K562 (cell line): ENCODE results near the gene TOM1L2. TPM values are rescaled to one million over a fixed set of nuclear protein-coding genes. Genes with fewer than 3 reads are reported as not detected.

Experiments
- ASH1L ChIP-seq: fragments of 450-650 bp; IDR thresholded peaks from 2 replicates; pipeline ENCODE4 v1.6.1; 2018; ENCODE audit warnings: borderline replicate concordance, mild to moderate bottlenecking, low read depth; ENCODE audit not compliant: partially characterized antibody
- C11orf30 ChIP-seq: fragments of 450-650 bp; IDR thresholded peaks from 2 replicates; pipeline ENCODE4 v1.6.1; 2016; ENCODE audit warnings: low read depth, mild to moderate bottlenecking
- CLOCK ChIP-seq: fragments of 250-450 bp; sonication (Bioruptor Pico); IDR thresholded peaks from 2 replicates; pipeline ENCODE4 v1.4.0; 2020; ENCODE audit warnings: mild to moderate bottlenecking, moderate library complexity, borderline replicate concordance
- CTBP1 ChIP-seq: fragments of 450-650 bp; IDR thresholded peaks from 2 replicates; pipeline ENCODE4 v1.6.1; 2016; ENCODE audit warnings: borderline replicate concordance
- GABPB2 ChIP-seq: fragments of 250-450 bp; sonication (Bioruptor Pico); conservative IDR thresholded peaks from 2 replicates; pipeline ENCODE4 v1.5.1; 2021; ENCODE audit warnings: mild to moderate bottlenecking
- HDGF ChIP-seq: fragments of 450-650 bp; IDR thresholded peaks from 2 replicates; pipeline ENCODE4 v1.6.1; 2016
- LCOR ChIP-seq: sonication (generic); formaldehyde crosslinking; IDR thresholded peaks from 2 replicates; pipeline ENCODE4 v1.8.0; 2022; ENCODE audit warnings: mild to moderate bottlenecking, missing genetic modification reagents
- NELFE ChIP-seq: IDR thresholded peaks from 2 replicates; pipeline ENCODE4 v1.6.1; 2011; ENCODE audit warnings: mild to moderate bottlenecking; ENCODE audit not compliant: insufficient read depth, insufficient read length
- POLR2B ChIP-seq: fragments of 450-650 bp; IDR thresholded peaks from 2 replicates; pipeline ENCODE4 v1.6.1; 2018; ENCODE audit warnings: low read depth; ENCODE audit not compliant: partially characterized antibody
- SMAD1 ChIP-seq: fragments of 150-350 bp; IDR thresholded peaks from 2 replicates; pipeline ENCODE4 v1.6.1; 2014; ENCODE audit warnings: low read length, low read depth; ENCODE audit not compliant: partially characterized antibody
- SNIP1 ChIP-seq: fragments of 450-650 bp; IDR thresholded peaks from 2 replicates; pipeline ENCODE4 v1.7.1; 2017; ENCODE audit warnings: low read depth, mild to moderate bottlenecking
- SPI1 ChIP-seq: IDR thresholded peaks from 2 replicates; pipeline ENCODE4 v1.6.1; 2011; ENCODE audit warnings: low read depth, low read length, control low read depth, borderline replicate concordance
- TAF1 ChIP-seq: IDR thresholded peaks from 2 replicates; pipeline ENCODE4 v1.6.1; 2011; ENCODE audit warnings: mild to moderate bottlenecking, low read length, moderate library complexity; ENCODE audit not compliant: insufficient read depth, control insufficient read depth, severe bottlenecking; ENCODE audit errors: extremely low read depth
- TCFL5 ChIP-seq: fragments of 250-450 bp; sonication (Bioruptor Pico); conservative IDR thresholded peaks from 2 replicates; pipeline ENCODE4 v1.6.1; 2021; ENCODE audit warnings: mild to moderate bottlenecking, moderate library complexity, matching md5 sums
- ZNF232 ChIP-seq: sonication (generic); formaldehyde crosslinking; IDR thresholded peaks from 2 replicates; pipeline ENCODE4 v1.8.0; 2022; ENCODE audit warnings: mild to moderate bottlenecking, missing genetic modification reagents
- ZNF589 ChIP-seq: fragments of 200-800 bp; sonication (Bioruptor generic); IDR thresholded peaks from 2 replicates; pipeline ENCODE4 v1.6.1; 2016; ENCODE audit warnings: low read depth, missing genetic modification characterization, missing compliant biosample characterization
- polyA plus RNA-seq, 8 experiments: library from polyadenylated mRNA; depleted of rRNA in 4 of 8; stranded (reverse) in 5 of 8; unstranded in 3 of 8; fragments of >200 nt; fragmentation: Nextera tagmentation in 2 of 8; fragmentation: Illumina TruSeq in 1 of 8; extraction: Ambion mirVana in 2 of 8; extraction: Trizol in 1 of 8; gene quantifications; 2 replicates each; pipeline versions ENCODE4 v1.2.1 to v1.2.3, GENCODE V29; 2011 to 2014; ENCODE audit warnings: inconsistent platforms in 1 of 8, missing spikeins in 1 of 8
- total RNA-seq, 7 experiments: library from RNA; depleted of rRNA in 6 of 7; stranded (reverse); fragments of >200 nt in 6 of 7; fragmentation: Illumina TruSeq in 2 of 7; extraction: Trizol in 2 of 7; gene quantifications; 2 replicates each; pipeline versions ENCODE4 v1.2.1 to v1.2.3, GENCODE V29; 2011 to 2021; ENCODE audit warnings: low replicate concordance in 1 of 7
- TF ChIP-seq, protein P1 (sequence below): fragments of 450-650 bp; IDR thresholded peaks from 2 replicates; pipeline ENCODE4 v1.7.0; 2016; ENCODE audit warnings: borderline replicate concordance
- TF ChIP-seq, protein P2 (sequence below): sonication (generic); formaldehyde crosslinking; IDR thresholded peaks from 2 replicates; pipeline ENCODE4 v1.8.1; 2023; ENCODE audit warnings: mild to moderate bottlenecking, missing genetic modification reagents

The TOM1L2 gene
- total and polyA plus RNA-seq, 9 of the 15 experiments (the other 6 are each of a cell fraction or from before 2014, with no cell fraction given), result 0.07 to 6.0 (median 2.5) TPM

DNA sequence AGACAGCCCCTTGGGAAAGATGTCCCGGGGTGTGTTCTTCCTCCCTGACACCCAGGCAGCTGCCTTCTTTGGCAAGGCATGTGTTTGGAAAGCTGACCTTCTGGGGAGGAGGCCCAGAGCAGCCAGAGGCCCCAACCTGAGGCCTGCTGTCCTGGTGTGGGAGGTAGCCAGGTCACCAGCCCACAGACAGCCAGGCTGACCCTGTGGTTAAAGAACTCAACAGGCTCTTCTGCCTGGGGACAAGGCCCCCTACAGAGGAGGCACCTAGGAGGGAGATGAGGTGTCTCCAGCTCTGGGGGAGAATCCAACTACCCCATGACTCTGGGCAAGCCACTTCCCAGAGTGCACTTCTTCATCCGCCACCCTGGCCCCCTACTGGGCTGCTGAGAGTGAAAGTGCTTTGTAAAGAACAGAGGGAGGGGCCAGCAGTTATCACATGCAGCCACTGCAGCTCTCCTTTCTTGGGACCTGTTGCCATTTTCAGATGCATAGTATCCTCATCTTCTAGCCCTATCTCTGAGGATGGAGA lies 122.3 kb downstream of the TOM1L2 start (continued):
- TF ChIP-seq, protein P1, sequence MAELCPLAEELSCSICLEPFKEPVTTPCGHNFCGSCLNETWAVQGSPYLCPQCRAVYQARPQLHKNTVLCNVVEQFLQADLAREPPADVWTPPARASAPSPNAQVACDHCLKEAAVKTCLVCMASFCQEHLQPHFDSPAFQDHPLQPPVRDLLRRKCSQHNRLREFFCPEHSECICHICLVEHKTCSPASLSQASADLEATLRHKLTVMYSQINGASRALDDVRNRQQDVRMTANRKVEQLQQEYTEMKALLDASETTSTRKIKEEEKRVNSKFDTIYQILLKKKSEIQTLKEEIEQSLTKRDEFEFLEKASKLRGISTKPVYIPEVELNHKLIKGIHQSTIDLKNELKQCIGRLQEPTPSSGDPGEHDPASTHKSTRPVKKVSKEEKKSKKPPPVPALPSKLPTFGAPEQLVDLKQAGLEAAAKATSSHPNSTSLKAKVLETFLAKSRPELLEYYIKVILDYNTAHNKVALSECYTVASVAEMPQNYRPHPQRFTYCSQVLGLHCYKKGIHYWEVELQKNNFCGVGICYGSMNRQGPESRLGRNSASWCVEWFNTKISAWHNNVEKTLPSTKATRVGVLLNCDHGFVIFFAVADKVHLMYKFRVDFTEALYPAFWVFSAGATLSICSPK, result no peak
- peak; percentile 35; the same call in 1 of the 2 replicates for TF ChIP-seq SPI1
- TF ChIP-seq ASH1L, result no peak
- TF ChIP-seq C11orf30, result no peak
- TF ChIP-seq ZNF232, result no peak
- no peak for TF ChIP-seq GABPB2 (CRISPR knock-in tag)
- peak; percentile 84 for TF ChIP-seq CTBP1
- peak; percentile 52 for TF ChIP-seq TAF1
- peak; percentile 60; the same call in 1 of the 2 replicates for TF ChIP-seq ZNF589 (CRISPR knock-in tag)
- TF ChIP-seq SNIP1, result no peak
- TF ChIP-seq, protein P2, sequence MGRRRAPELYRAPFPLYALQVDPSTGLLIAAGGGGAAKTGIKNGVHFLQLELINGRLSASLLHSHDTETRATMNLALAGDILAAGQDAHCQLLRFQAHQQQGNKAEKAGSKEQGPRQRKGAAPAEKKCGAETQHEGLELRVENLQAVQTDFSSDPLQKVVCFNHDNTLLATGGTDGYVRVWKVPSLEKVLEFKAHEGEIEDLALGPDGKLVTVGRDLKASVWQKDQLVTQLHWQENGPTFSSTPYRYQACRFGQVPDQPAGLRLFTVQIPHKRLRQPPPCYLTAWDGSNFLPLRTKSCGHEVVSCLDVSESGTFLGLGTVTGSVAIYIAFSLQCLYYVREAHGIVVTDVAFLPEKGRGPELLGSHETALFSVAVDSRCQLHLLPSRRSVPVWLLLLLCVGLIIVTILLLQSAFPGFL, result 0 out of 2 replicates have a peak, but pooled peaks have one; percentile 31
- no peak for TF ChIP-seq CLOCK
- TF ChIP-seq TCFL5 (CRISPR knock-in tag), result 0 out of 2 replicates have a peak, but pooled peaks have one; percentile 51
- peak; percentile 44 for TF ChIP-seq POLR2B
- TF ChIP-seq HDGF, result no peak
- no peak for TF ChIP-seq NELFE
- TF ChIP-seq LCOR (CRISPR knock-in tag), result no peak
- no peak for TF ChIP-seq SMAD1
